Mesothelial cell of epicardium (in vitro differentiated cells): ENCODE results near the gene SLC23A2. TPM values are rescaled to one million over a fixed set of nuclear protein-coding genes. Genes with fewer than 3 reads are reported as not detected.

ENCODE experiments used
- DNase-seq, 2 experiments: peaks; one replicate each; pipeline ENCODE4 v3.0.0; 2021; ENCODE audit warnings: low spot score in 2 of 2; ENCODE audit not compliant: unreplicated experiment in 2 of 2
- H3K27ac Mint-ChIP-seq: 2 replicates; pipeline ENCODE4 v1.8.0; 2021; ENCODE audit warnings: mixed read lengths
- H3K27me3 Mint-ChIP-seq: 2 replicates; pipeline ENCODE4 v1.8.0; 2021; ENCODE audit warnings: low read depth, mixed read lengths
- H3K36me3 Mint-ChIP-seq: 2 replicates; pipeline ENCODE4 v1.8.0; 2021; ENCODE audit warnings: mixed read lengths
- H3K4me1 Mint-ChIP-seq: 2 replicates; pipeline ENCODE4 v1.8.0; 2021; ENCODE audit warnings: mixed read lengths
- H3K4me3 Mint-ChIP-seq: 2 replicates; pipeline ENCODE4 v1.8.0; 2021; ENCODE audit warnings: mild to moderate bottlenecking, moderate library complexity, mixed read lengths
- H3K9me3 Mint-ChIP-seq: 2 replicates; pipeline ENCODE4 v1.8.0; 2021; ENCODE audit warnings: mixed read lengths
- total RNA-seq: library from RNA; stranded (reverse); gene quantifications from 3 replicates; pipeline ENCODE4 v1.2.1, GENCODE V29; 2021
- TF ChIP-seq, protein P1 (sequence below): fragments of 200-600 bp; sonication (generic); IDR thresholded peaks from one replicate; pipeline ENCODE4 v1.5.0; 2021; ENCODE audit warnings: antibody characterized with exemption; ENCODE audit not compliant: unreplicated experiment

The SLC23A2 gene
- total RNA-seq, 1 donor from 2014 or later = 33.7 TPM

DNA sequence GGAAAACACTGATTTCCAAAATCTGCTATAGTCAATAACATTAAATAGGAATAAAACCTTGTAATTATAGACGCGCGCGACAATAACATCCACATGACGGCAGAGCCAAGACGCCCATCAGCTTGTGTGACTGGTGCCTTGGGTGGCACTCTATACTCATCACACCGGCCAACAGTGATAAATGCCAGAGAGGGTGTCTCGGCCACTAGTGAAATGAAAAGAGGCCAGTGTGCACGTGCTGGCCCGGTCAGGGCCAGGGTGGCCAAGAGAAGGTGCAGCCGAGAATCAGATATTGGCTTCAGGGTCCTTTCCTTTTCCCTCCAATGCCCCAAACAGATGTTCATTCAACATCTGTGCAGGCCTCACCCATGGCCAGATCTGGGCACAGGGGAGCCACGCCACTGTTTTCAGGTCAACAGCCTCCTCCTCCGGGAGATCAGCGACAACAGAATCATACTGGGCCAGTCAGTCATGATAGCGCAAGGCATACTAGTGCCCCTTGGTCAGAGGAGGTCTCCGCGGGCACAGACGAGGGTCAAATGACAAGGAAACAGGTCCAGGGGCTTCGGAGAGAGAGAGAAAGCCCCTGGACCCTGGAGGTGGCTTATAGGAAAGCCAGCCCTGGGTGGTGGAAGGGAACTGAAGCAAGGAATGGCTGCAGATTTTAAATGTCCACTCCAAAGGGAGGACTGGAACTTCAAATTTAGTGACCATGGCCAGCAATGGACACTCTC, 145.1 kb downstream of the SLC23A2 start:
- H3K27ac Mint-ChIP-seq = no peak overlapping the region
- no peaks in the 10 kb centered on the region for H3K27me3 Mint-ChIP-seq
- no peak overlapping the region for H3K4me3 Mint-ChIP-seq
- no peak for DNase-seq
- peaks cover 38% of the 10 kb centered on the region for H3K36me3 Mint-ChIP-seq
- TF ChIP-seq, protein P1, sequence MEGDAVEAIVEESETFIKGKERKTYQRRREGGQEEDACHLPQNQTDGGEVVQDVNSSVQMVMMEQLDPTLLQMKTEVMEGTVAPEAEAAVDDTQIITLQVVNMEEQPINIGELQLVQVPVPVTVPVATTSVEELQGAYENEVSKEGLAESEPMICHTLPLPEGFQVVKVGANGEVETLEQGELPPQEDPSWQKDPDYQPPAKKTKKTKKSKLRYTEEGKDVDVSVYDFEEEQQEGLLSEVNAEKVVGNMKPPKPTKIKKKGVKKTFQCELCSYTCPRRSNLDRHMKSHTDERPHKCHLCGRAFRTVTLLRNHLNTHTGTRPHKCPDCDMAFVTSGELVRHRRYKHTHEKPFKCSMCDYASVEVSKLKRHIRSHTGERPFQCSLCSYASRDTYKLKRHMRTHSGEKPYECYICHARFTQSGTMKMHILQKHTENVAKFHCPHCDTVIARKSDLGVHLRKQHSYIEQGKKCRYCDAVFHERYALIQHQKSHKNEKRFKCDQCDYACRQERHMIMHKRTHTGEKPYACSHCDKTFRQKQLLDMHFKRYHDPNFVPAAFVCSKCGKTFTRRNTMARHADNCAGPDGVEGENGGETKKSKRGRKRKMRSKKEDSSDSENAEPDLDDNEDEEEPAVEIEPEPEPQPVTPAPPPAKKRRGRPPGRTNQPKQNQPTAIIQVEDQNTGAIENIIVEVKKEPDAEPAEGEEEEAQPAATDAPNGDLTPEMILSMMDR = no peak
- H3K4me1 Mint-ChIP-seq = no peaks in the 10 kb centered on the region
- H3K9me3 Mint-ChIP-seq = no peaks in the 10 kb centered on the region

DNA sequence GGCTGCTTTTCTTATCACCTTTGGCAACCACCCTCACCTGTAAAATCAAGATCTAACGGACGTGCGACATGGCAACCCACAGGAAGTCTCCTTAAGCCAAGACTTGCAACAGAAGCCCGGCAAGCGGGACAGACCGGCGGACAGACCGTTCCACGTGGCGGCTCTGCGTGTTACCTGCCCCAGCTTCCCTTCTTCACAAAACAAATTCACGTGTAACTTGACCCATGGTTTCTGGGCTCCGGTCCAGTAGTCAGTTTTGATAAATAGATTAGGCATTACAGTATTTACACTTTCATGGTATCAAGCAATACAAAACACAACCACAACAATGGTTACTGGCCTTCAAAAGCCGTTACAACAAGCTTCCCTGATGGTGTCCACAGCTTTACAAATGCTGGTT, 145.8 kb downstream of the SLC23A2 start:
- TF ChIP-seq, protein P1 = no peak
- no peaks in the 10 kb centered on the region for H3K4me1 Mint-ChIP-seq

DNA sequence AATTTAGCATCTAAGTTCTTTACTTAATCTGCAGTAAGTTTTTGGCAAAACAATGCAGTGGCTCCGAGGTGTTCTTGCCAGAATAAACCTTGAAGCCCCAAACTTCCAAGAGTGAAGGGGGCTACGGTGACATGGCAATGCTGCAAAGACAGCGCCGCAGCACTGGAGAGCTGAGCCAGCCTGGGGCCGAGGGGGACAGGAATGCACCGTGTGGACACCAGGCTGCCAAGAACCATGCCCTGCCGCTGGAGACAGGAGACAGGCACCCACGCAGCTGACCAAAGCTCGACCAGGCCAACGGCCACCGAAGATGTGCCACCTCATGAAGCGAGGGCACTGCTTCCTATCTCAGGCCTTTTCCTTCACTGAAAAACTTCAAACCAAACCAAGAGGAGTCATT, 146.2 kb downstream of the SLC23A2 start:
- Mint-ChIP-seq H3K4me3 (no peak overlapping the region), H3K27me3 (no peaks in the 10 kb centered on the region), H3K36me3 (peaks cover 34% of the 10 kb centered on the region), H3K27ac (no peak overlapping the region), H3K4me1 (no peaks in the 10 kb centered on the region), H3K9me3 (no peaks in the 10 kb centered on the region)
- no peak for DNase-seq
- TF ChIP-seq, protein P1 = no peak

More for the DNA sequence above, 145.8 kb downstream of the SLC23A2 start:
- Mint-ChIP-seq H3K27ac (no peak overlapping the region), H3K4me3 (no peak overlapping the region), H3K9me3 (no peaks in the 10 kb centered on the region), H3K36me3 (peaks cover 38% of the 10 kb centered on the region), H3K27me3 (no peaks in the 10 kb centered on the region)
- DNase-seq = no peak

DNA sequence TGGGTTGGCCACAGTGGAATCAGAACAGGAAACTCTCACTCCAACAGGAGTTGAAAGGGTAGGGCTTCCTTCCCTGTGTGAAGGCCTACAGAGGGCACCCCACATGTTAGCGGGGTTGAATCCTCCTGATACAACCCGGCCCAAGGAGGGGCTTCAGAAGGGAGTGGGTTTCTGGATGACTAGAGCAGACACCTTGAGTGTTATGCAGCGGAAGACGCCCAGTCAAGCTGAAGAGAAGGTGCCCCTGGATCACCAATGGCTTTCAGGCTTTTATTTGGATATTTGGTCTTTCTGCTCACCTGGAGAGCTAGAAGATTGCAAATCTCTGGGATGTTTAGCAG, 146.8 kb downstream of the SLC23A2 start:
- no peak for DNase-seq
- H3K4me3 Mint-ChIP-seq = no peak overlapping the region
- H3K9me3 Mint-ChIP-seq = no peaks in the 10 kb centered on the region
- H3K4me1 Mint-ChIP-seq = no peaks in the 10 kb centered on the region
- peaks cover 29% of the 10 kb centered on the region for H3K36me3 Mint-ChIP-seq
- H3K27ac Mint-ChIP-seq = no peak overlapping the region
- H3K27me3 Mint-ChIP-seq = no peaks in the 10 kb centered on the region
- TF ChIP-seq, protein P1 = no peak

DNA sequence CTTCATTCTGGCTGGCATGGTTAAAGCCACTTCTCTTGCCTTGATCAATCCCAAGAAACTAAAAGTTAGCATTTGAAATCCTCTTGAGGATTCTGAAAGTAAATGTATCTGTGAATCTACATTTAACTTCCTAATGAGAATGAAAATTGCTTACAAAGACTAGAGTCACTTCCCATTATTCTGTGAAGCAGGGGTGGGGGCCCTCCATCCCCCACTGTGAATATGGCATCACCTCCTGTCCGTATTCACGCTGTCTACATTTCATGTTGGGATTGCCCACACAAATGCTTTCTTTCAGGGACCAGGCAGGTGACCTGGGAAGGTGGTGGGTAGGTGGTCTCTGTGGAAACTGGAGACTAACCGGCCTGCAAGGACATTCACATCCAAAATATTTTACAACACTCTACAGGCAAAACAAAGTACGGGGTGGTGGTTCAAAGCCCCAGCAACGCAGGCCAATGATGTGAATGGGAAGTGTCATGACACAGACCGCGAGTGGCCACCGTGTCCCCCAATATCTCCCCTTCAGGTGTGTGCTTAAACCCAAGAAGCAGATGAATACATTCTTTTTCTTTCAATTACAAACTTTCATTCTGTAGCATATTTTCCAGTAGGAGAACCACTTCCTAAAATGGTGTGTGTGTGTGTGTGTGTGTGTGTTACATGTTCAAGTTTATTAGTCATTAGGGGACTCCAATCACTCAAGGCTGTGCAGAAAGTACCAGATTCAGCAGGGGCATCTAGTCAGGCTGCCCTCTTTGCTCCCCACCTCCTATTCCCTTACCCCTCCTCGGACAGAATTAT, 147.4 kb downstream of the SLC23A2 start:
- TF ChIP-seq, protein P1 = no peak
- Mint-ChIP-seq H3K36me3 (peaks cover 26% of the 10 kb centered on the region), H3K4me1 (no peaks in the 10 kb centered on the region), H3K27ac (no peak overlapping the region), H3K9me3 (no peaks in the 10 kb centered on the region), H3K27me3 (no peaks in the 10 kb centered on the region), H3K4me3 (no peak overlapping the region)
- DNase-seq = no peak
